ENCODE results near the gene PPM1M.

The PPM1M gene

DNA sequence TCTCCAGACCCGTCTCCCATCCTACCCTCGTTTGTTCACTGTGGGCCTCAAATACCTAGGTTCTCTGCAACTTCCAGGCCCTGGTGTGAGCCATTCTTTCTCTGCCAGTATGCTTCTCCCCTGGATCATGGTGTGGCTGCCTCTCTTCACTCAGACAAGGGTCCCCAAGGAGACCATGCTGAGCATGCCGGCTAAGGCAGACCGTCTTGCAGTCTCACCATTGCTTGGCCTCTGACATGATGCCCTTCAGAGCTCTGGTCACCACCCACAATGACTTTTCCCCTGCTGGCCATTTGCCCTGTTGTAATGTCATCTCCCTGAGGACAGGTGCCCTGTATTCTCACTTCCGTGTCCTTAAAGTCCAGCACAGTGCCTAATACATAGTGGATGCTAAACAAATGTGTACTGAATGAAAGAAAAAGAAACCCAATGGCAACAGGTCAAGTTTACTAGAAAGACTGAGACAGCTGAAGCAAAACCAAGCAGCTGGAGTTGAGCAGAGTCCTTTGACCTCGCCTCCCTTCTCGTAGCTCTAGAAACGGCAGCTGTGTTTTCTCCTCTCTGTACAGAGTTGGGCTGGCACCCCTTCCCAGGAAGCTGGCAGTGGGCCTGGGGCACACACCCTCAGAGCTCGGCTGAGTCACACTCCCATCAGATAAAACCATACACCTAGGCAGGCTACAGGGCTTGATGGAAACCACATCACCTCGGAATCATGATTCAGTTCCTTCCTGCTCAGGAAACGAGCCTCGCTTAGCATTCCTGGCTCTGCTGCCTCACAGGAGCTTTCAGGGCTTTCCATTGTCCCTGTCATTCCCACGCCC is 28.8 kb upstream of the PPM1M start:
- peak; percentile 75 for DNase-seq (ENCODE audit: low read depth)

- no peak for DNase-seq (ENCODE audit: low read depth)
Measured at GRCh38 chr3:52217409-52217805, 28.2 kb upstream of the PPM1M start.

DNA sequence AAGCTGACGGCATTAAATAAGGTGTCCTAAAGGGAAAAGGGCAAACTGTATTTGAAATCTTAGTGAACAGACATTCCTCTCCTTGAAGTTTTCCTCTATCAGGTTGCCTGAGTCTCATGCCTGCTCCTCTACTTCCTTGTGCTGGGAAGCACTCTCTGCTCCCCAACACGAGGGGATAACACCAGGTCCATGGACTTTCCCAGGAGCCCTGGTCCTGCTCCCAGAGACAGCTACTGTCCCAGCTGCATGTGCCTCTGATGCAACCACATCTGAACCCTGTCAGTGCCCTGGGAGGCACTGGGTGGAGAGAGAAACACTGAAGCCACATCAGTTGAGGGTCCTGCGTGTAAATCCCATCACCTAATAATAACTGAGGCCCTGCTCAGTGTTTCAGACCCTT is 27.5 kb upstream of the PPM1M start:
- no peak for DNase-seq (ENCODE audit: low read depth)

DNA sequence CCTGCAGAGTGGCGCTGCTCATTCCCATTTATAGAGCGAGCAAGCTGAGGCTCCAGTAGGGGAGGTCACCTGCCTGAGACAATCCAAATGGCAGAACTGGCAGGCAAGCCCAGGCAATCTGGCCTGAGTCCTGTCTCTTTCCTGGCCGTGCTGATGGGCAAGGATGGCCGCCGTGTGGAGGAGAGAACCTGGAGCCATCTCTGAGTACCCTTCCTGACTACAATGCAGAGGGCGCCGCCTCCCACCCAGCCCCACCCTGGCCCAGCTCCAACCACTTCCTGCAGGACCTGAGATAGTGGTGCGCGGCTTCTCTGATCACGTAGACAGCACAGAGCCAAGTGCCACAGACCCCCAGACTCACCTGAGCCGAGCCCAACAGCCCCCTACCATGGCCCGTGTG is 27.1 kb upstream of the PPM1M start:
- DNase-seq (ENCODE audit: low read depth), result no peak

GRCh38 chr3:52218937-52219650 is 26.5 kb upstream of the PPM1M start:
- DNase-seq (ENCODE audit: low read depth), result no peak

- peak; percentile 65 for DNase-seq (ENCODE audit: low read depth)
Measured at GRCh38 chr3:52220380-52221026, 25.1 kb upstream of the PPM1M start.

GRCh38 chr3:52221141-52221562 is 24.4 kb upstream of the PPM1M start:
- no peak for DNase-seq (ENCODE audit: low read depth)

GRCh38 chr3:52221563-52222318 is 23.8 kb upstream of the PPM1M start:
- DNase-seq (ENCODE audit: low read depth), result peak; percentile 62

DNA sequence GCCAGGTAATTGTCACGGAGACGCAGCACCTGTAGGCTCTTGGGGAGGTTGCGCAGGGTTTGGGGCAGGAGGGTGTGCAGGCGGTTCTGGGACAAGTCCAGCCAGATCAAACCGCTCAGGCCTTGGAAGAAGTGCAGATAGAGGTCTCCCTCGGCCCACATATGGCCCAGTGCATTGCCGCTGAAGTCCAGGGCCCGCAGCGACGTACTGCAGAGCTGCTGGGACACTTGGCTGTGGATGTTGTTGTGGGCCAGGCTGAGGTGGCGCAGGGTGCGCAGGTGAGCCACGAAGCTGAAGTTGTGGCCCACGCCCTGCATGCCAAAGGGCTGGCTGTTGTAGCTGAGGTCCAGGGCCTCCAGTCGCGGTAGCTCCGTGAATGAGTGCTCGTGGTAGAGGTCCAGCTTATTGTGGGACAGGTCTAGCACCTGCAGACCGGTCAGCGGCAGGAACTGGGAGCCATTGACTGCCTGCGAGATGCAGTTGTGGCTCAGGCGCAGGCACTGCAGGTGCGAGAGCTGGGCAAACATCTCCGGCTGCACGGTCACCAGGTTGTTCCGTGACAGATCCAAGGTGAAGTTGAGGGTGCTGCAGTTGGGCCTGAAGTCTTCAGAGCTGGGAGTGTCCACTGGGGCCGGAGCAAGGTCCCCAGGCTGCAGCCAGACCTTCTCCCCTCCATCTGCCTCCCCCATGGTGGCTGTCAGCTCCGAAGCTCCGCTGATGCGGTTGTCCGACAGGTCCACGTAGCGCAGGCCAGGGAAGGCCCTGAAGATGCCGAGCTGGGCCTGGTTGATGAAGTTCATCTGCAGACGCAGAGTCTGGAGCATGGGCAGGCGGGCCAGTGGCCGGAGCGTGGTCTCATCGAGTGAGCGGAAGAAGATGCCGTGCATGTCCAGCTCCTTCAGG is 23.0 kb upstream of the PPM1M start:
- no peak for DNase-seq (ENCODE audit: low read depth)

- no peak for DNase-seq (ENCODE audit: low read depth)
Measured at GRCh38 chr3:52223449-52224408, 21.8 kb upstream of the PPM1M start.

DNA sequence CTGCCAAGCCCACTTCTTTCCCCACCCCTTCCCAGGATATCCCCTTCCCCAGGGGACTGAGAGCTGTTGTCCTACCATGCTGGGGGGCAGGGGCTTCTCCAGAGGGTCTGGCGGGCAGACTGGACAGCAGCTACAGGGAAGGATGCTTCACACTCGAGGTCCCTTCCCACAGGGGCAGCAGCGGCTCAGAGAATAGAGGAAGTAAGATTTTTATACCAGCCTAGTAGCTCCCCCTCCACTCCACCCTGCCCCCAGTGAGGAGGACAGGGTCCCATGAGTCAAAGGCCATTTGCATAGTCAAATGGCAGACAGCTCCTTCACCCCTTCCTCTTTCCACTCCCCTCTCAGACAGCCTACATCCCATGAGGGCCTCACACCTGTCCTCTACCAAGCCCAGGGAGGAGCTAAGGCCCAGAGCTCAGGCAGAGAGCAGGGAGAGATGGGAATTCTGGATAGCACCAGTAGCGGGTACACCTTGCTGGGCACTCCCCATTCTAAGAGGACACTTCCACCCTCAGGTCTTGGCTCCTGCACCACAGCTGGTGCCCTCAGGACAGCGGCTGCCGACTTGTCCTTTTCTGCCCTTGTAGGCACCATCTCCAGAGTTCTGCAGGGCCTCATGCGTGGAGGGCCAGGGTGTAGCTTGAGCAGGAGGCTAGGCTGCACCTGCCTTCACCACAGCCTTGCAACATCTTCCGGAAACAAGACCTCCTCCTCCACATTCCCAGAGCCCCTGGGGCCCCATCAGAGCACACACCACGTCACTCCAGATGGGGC is 19.9 kb upstream of the PPM1M start, which contains the start of gene TLR9:
TLR9 (minus strand) TSS at position 194 of the 777 bp plus-strand sequence; CDS start at position 78, 116 bp downstream.
- no peak for DNase-seq (ENCODE audit: low read depth)

DNA sequence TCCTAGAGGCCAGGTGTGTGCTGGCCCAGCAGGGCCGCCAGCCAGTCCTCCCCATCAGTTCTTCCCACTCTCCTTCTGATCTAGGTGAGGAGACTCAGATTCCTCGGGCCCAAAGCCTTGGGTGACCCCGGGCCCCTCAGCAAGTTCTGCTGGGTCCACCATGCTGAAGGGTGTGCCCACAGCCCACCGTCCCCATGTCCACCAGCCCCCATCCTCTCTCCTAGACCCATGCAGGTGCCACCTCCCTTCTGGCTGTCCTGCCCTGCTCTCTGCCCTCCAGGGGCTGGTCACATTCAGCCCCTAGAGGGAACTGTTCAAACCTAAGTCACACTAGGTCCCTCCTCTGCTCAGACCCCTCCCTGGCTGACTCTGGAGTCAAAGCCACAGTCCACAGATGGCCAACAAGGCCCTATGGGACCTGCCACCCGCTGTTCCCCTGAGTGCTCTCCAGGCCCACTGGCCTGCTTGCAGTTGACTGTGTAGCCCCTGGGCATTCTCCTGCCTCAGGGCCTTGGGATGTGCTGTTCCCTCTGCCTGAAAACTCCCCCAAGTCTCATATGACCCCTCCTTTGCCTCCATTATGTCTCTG is 19.2 kb upstream of the PPM1M start:
- DNase-seq (ENCODE audit: low read depth), result no peak

DNA sequence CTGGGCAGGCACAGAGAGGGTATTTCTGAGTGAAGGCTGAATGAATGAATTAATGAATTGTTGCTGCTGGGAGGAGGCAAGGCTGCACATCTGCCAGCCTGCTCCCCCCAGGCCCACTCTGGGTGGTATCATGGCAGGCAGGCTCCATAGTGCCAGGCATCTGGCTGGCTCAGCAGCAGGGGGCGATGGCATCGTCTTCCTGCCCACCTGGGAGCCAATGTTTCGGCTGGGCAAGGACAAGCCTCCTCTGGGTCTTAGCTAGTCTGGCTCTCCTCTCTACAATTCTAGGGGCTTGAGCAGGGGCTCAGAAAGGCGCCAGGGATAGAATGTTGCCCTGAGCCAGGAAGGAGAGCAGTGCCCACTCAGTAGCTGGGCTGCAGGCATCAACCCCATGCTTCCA is 18.4 kb upstream of the PPM1M start:
- no peak for DNase-seq (ENCODE audit: low read depth)

- no peak for DNase-seq (ENCODE audit: low read depth)
Measured at GRCh38 chr3:52227766-52228165, 17.8 kb upstream of the PPM1M start.

DNA sequence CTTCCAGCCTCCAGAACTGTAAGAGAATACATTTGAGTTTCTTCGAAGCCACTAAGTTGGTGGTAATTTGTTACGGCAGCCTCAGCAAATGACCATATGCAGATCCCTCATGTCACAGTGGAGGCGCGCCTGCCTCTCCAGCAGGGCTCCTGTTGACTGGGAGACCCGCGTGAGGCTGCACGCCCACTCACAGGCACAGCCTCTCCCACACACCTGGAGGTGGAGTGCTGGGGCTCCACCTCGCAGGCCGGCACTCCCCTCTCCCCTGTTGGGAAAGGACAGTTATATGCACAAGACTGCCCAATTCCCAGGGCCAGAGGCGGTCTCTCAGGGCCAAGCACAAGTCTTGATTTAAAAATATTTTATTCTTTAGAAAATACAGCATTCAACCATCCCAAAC is 17.3 kb upstream of the PPM1M start:
- no peak for DNase-seq (ENCODE audit: low read depth)

DNA sequence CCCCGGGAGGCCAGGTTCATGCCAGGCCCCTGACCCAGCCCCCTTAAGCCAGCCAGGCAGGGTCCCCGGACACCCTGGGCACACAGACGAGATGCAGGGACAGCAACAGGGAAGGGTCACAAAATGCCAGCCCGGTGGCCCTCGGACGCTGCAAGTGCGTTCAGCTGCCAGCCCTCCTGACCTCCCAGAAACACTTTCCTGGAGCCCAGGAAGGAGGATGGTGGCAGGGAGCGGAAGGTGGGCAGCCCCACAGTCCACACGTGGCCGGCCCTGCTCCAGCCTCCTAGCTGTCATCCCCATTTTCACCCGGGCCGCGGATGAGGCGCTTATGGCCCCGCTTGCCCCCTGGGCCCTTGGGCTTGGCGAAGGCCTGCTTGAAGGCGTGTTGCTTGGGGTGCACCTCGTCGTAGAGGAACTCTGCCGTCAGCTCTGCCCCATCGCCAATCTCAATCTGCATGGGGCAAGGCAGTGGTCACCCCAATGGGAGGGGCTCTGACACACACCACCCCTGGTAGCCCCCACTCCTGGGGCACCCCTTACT is 16.7 kb upstream of the PPM1M start:
- no peak for DNase-seq (ENCODE audit: low read depth)

- no peak for DNase-seq (ENCODE audit: low read depth)
Measured at GRCh38 chr3:52229656-52230055, 15.9 kb upstream of the PPM1M start.

GRCh38 chr3:52230461-52230860 is 15.1 kb upstream of the PPM1M start:
- no peak for DNase-seq (ENCODE audit: low read depth)

All from T-helper 22 cell (primary cell).